Measurements from ENCODE around the gene DNAH5. TPM values are rescaled to one million over a fixed set of nuclear protein-coding genes. Genes with fewer than 3 reads are reported as not detected.

The DNAH5 gene
- total RNA-seq, 1 experiment from 2014 or later: 9.7 TPM

DNA sequence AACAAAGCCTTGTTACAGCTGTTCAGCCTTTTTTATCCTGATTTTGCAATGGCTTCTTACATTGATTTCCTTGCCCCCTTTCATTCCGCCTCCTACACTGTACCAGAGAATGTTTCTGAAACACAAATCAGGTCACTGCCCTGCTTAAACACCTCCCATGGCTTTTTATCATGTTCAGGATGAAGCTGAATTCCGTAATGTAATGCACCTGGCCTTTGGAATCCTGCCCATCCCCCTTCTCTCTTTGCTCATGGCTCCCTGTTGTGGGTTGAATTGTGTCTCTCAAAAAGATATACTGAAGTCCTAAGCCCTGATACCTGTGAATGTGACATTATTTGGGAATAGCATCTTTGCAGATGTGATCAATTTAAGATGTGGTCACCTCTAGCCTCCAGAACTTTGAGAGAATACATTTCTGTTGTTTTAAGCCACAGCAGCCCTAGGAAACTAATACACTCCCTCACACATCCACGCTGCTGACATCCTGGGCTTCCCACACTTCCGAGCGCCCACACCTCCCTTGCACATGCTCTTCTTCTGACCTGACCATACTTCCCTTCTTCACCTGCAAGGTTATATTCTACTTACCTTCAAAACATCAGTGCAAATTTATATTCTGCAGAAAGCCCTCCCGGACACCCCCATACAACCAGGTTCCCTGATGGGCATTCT is 101.2 kb downstream of the DNAH5 start:
- no peaks in the 10 kb centered on the region for H3K27me3 ChIP-seq (ENCODE audit: insufficient read depth, low read depth)
- H3K36me3 ChIP-seq (ENCODE audit: low read depth): no peaks in the 10 kb centered on the region
- BruUV-seq (replicated peaks): no TSS peak
- POLR2A ChIA-PET (ENCODE audit: unreplicated experiment): no interaction called here
- no peak for TF ChIP-seq EZH2 (IDR thresholded peaks at IDR 0.05; ENCODE audit: low read depth)
- TF ChIP-seq, protein P1, sequence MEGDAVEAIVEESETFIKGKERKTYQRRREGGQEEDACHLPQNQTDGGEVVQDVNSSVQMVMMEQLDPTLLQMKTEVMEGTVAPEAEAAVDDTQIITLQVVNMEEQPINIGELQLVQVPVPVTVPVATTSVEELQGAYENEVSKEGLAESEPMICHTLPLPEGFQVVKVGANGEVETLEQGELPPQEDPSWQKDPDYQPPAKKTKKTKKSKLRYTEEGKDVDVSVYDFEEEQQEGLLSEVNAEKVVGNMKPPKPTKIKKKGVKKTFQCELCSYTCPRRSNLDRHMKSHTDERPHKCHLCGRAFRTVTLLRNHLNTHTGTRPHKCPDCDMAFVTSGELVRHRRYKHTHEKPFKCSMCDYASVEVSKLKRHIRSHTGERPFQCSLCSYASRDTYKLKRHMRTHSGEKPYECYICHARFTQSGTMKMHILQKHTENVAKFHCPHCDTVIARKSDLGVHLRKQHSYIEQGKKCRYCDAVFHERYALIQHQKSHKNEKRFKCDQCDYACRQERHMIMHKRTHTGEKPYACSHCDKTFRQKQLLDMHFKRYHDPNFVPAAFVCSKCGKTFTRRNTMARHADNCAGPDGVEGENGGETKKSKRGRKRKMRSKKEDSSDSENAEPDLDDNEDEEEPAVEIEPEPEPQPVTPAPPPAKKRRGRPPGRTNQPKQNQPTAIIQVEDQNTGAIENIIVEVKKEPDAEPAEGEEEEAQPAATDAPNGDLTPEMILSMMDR (conservative IDR thresholded peaks at IDR 0.05): no peak
- no peak overlapping the region for H3K4me3 ChIP-seq
- H3K27ac ChIP-seq: no peak overlapping the region
- CTCF ChIA-PET: no interaction called here
- intact Hi-C loops (cut with micrococcal nuclease; ENCODE audit: unreplicated experiment): no loop called here
- H3K79me2 ChIP-seq (ENCODE audit: low read depth): no peaks in the 10 kb centered on the region
- H3F3A ChIP-seq (ENCODE audit: insufficient read depth, low read depth): no peaks in the 10 kb centered on the region
- no peaks in the 10 kb centered on the region for H3K9me2 ChIP-seq (ENCODE audit: insufficient read depth)
- no peak for DNase-seq
- H2AFZ ChIP-seq: no peak overlapping the region
- no peaks in the 10 kb centered on the region for H4K20me1 ChIP-seq (ENCODE audit: insufficient read depth)
- H3K9me3 ChIP-seq (ENCODE audit: insufficient read depth, low read depth): no peaks in the 10 kb centered on the region
- H3K4me1 ChIP-seq (replicated peaks; ENCODE audit: insufficient read depth): no peaks in the 10 kb centered on the region
- H3K4me2 ChIP-seq: no peak overlapping the region

DNA sequence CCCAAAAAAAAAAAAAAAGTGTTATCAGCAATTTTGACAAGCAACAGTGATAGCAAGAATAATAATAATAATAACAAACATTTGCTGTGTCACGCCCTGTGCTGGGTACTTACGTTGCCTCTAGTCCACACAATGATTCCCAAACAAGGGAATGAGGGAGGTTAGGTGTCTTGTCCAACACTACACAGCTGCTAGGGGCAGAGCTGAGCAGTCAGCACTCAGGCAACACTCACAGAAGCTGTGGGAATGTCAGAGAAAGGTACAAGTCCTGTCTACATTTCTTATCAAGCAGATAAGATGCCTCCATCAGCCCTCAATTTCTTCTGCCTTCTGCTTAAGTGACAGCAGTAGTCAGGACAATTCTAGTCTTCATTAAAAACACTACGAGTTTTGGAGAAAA is 111.0 kb downstream of the DNAH5 start:
- Histone ChIP-seq H3K9me3 (ENCODE audit: insufficient read depth, low read depth) (no peaks in the 10 kb centered on the region), H3K27me3 (ENCODE audit: insufficient read depth, low read depth) (no peaks in the 10 kb centered on the region), H3K9me2 (ENCODE audit: insufficient read depth) (no peaks in the 10 kb centered on the region), H3K79me2 (ENCODE audit: low read depth) (no peaks in the 10 kb centered on the region), H3K4me1 (replicated peaks; ENCODE audit: insufficient read depth) (no peaks in the 10 kb centered on the region), H3K4me3 (no peak overlapping the region), H3K36me3 (ENCODE audit: low read depth) (no peaks in the 10 kb centered on the region), H3F3A (ENCODE audit: insufficient read depth, low read depth) (no peaks in the 10 kb centered on the region), H3K27ac (no peak overlapping the region), H3K4me2 (no peak overlapping the region), H2AFZ (no peak overlapping the region), H4K20me1 (ENCODE audit: insufficient read depth) (no peaks in the 10 kb centered on the region)
- POLR2A ChIA-PET (ENCODE audit: unreplicated experiment): no interaction called here
- no peak for DNase-seq
- intact Hi-C loops (cut with micrococcal nuclease; ENCODE audit: unreplicated experiment): loop anchor here (5.0 kb wide), 1 partner anchor 124 kb away; no protein-coding TSS in a partner anchor
- BruUV-seq (replicated peaks): no TSS peak
- CTCF ChIA-PET: no interaction called here
- TF ChIP-seq, protein P1 (conservative IDR thresholded peaks at IDR 0.05): no peak
- no peak for TF ChIP-seq EZH2 (IDR thresholded peaks at IDR 0.05; ENCODE audit: low read depth)

DNA sequence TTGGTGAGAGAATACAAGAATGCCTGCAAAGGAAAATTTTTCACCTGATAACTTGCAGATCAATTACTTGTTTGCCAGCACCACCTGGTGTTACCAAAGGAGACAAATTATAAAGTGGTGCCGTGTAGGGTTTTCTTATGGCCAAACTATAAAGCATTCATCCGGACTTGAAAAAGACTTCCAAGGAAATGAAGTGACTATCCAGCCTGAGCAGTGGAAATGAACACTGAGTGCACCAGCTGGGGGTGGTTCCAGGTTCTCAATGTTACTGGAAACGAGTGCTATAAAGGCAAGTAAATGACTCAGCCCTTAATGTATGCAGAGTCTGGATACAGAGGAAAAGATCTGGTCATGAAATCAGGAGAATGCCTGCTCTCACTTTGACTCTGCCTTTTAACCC is 113.1 kb downstream of the DNAH5 start:
- BruUV-seq (replicated peaks): no TSS peak
- no peak overlapping the region for H2AFZ ChIP-seq
- no peaks in the 10 kb centered on the region for H3K27me3 ChIP-seq (ENCODE audit: insufficient read depth, low read depth)
- H3K4me3 ChIP-seq: no peak overlapping the region
- H3K9me3 ChIP-seq (ENCODE audit: insufficient read depth, low read depth): no peaks in the 10 kb centered on the region
- no peak for TF ChIP-seq EZH2 (IDR thresholded peaks at IDR 0.05; ENCODE audit: low read depth)
- TF ChIP-seq, protein P1 (conservative IDR thresholded peaks at IDR 0.05): peak; percentile 47
- no peaks in the 10 kb centered on the region for H3K79me2 ChIP-seq (ENCODE audit: low read depth)
- no peaks in the 10 kb centered on the region for H3F3A ChIP-seq (ENCODE audit: insufficient read depth, low read depth)
- H3K4me2 ChIP-seq: no peak overlapping the region
- H3K4me1 ChIP-seq (replicated peaks; ENCODE audit: insufficient read depth): no peaks in the 10 kb centered on the region
- no peaks in the 10 kb centered on the region for H3K9me2 ChIP-seq (ENCODE audit: insufficient read depth)
- intact Hi-C loops (cut with micrococcal nuclease; ENCODE audit: unreplicated experiment): loop anchor here (5.0 kb wide), 1 partner anchor 126 kb away; no protein-coding TSS in a partner anchor
- no peak overlapping the region for H3K27ac ChIP-seq
- H4K20me1 ChIP-seq (ENCODE audit: insufficient read depth): no peaks in the 10 kb centered on the region
- CTCF ChIA-PET: no interaction called here
- POLR2A ChIA-PET (ENCODE audit: unreplicated experiment): no interaction called here
- DNase-seq: no peak
- H3K36me3 ChIP-seq (ENCODE audit: low read depth): no peaks in the 10 kb centered on the region

All from PC-9 (cell line).